HepG2 (cell line): Measurements from ENCODE around the gene NFIC. TPM values are rescaled to one million over a fixed set of nuclear protein-coding genes. Genes with fewer than 3 reads are reported as not detected.

Source experiments
- HNF1A ChIP-seq, 2 experiments: sonication (generic) in 1 of 2; formaldehyde crosslinking in 1 of 2; IDR thresholded peaks; 2 replicates each; pipeline versions ENCODE4 v1.4.0 to v1.6.1; 2016 to 2020; ENCODE audit warnings: borderline replicate concordance in 1 of 2, low read depth in 1 of 2, mild to moderate bottlenecking in 1 of 2, missing genetic modification reagents in 1 of 2
- IRF2 ChIP-seq: IDR thresholded peaks from 2 replicates; pipeline ENCODE4 v1.6.1; 2018; ENCODE audit warnings: missing genetic modification reagents, missing compliant biosample characterization
- IRF9 ChIP-seq: sonication (generic); formaldehyde crosslinking; IDR thresholded peaks from 2 replicates; pipeline ENCODE4 v1.8.0; 2022; ENCODE audit warnings: missing genetic modification reagents, mild to moderate bottlenecking, borderline replicate concordance
- MBNL3 ChIP-seq: fragments of 250-450 bp; sonication (Bioruptor Pico); conservative IDR thresholded peaks from 2 replicates; pipeline ENCODE4 v1.8.0; 2022; ENCODE audit warnings: mild to moderate bottlenecking, inconsistent platforms
- MED1 ChIP-seq: sonication (generic); formaldehyde crosslinking; IDR thresholded peaks from 2 replicates; pipeline ENCODE4 v1.4.0; 2020; ENCODE audit warnings: missing genetic modification reagents
- NFE2 ChIP-seq: sonication (generic); formaldehyde crosslinking; IDR thresholded peaks from 2 replicates; pipeline ENCODE4 v1.4.0; 2020; ENCODE audit warnings: missing genetic modification reagents
- NR2C2 ChIP-seq: sonication (generic); formaldehyde crosslinking; IDR thresholded peaks from 2 replicates; pipeline ENCODE4 v1.4.0; 2020; ENCODE audit warnings: missing genetic modification reagents, mild to moderate bottlenecking, moderate library complexity, borderline replicate concordance
- SP5 ChIP-seq: IDR thresholded peaks from 2 replicates; pipeline ENCODE4 v1.6.1; 2016; ENCODE audit warnings: low read depth, borderline replicate concordance
- TERF1 ChIP-seq: sonication (generic); formaldehyde crosslinking; IDR thresholded peaks from 2 replicates; pipeline ENCODE4 v1.8.0; 2022; ENCODE audit warnings: mild to moderate bottlenecking, missing genetic modification reagents, moderate library complexity
- TRIM24 ChIP-seq: sonication (generic); formaldehyde crosslinking; IDR thresholded peaks from 2 replicates; pipeline ENCODE4 v1.8.0; 2022; ENCODE audit warnings: mild to moderate bottlenecking, missing genetic modification reagents
- ZBTB49 ChIP-seq: sonication (generic); formaldehyde crosslinking; IDR thresholded peaks from 2 replicates; pipeline ENCODE4 v1.4.0; 2020; ENCODE audit warnings: missing genetic modification reagents, borderline replicate concordance
- ZFP36L1 ChIP-seq: sonication (generic); formaldehyde crosslinking; IDR thresholded peaks from 2 replicates; pipeline ENCODE4 v1.8.0; 2022; ENCODE audit warnings: mild to moderate bottlenecking, missing genetic modification reagents, moderate library complexity
- ZFP36L2 ChIP-seq: sonication (generic); formaldehyde crosslinking; IDR thresholded peaks from 2 replicates; pipeline ENCODE4 v1.4.0; 2020; ENCODE audit warnings: missing genetic modification reagents
- ZFP90 ChIP-seq: sonication (generic); formaldehyde crosslinking; IDR thresholded peaks from 2 replicates; pipeline ENCODE4 v1.8.0; 2022; ENCODE audit warnings: missing genetic modification reagents, mild to moderate bottlenecking, inconsistent platforms, borderline replicate concordance
- ZGPAT ChIP-seq: IDR thresholded peaks from 2 replicates; pipeline ENCODE4 v1.6.1; 2016; ENCODE audit warnings: mild to moderate bottlenecking
- ZNF143 ChIP-seq: sonication (generic); formaldehyde crosslinking; IDR thresholded peaks from 2 replicates; pipeline ENCODE4 v1.4.0; 2020; ENCODE audit warnings: missing genetic modification reagents
- ZNF788 ChIP-seq: sonication (generic); formaldehyde crosslinking; IDR thresholded peaks from 2 replicates; pipeline ENCODE4 v1.5.0; 2020; ENCODE audit warnings: mild to moderate bottlenecking, missing genetic modification reagents, borderline replicate concordance
- polyA plus RNA-seq, 8 experiments: library from polyadenylated mRNA; depleted of rRNA in 3 of 8; stranded (reverse) in 7 of 8; unstranded in 1 of 8; fragments of >200 nt; fragmentation: Illumina TruSeq in 4 of 8; extraction: Trizol in 4 of 8; gene quantifications; 2 replicates each; pipeline versions ENCODE4 v1.2.1 to v1.2.3, GENCODE V29; 2011 to 2016; ENCODE audit warnings: low read depth in 4 of 8, missing spikeins in 1 of 8, mixed read lengths in 1 of 8; ENCODE audit not compliant: insufficient read depth in 1 of 8
- total RNA-seq, 5 experiments: library from RNA; depleted of rRNA; stranded (reverse); fragments of >200 nt; fragmentation: Illumina TruSeq; extraction: Trizol; gene quantifications; 2 replicates each; pipeline ENCODE4 v1.2.3, GENCODE V29; 2016; ENCODE audit warnings: low read depth in 1 of 5

The NFIC gene
- total and polyA plus RNA-seq, 2 of the 13 experiments (the other 11 are each of a cell fraction or from before 2014, with no cell fraction given), result 1.3 to 2.5 TPM

GRCh38 chr19:3505598-3506383 lies 139.4 kb downstream of the NFIC start, which contains the start of gene FZR1 (continued):
- no peak for TF ChIP-seq HNF1A (IDR thresholded peaks at IDR 0.05; ENCODE audit: low read depth)
- peak; percentile 43; the same call in 1 of the 2 replicates for TF ChIP-seq HNF1A (CRISPR knock-in tag; IDR thresholded peaks at IDR 0.05; ENCODE audit: borderline replicate concordance)
- TF ChIP-seq ZBTB49 (CRISPR knock-in tag), result no peak
- peak; percentile 55 for TF ChIP-seq MED1 (CRISPR knock-in tag)
- peak; percentile 19; the same call in 1 of the 2 replicates for TF ChIP-seq SP5
- no peak for TF ChIP-seq NFE2 (CRISPR knock-in tag)
- TF ChIP-seq ZNF143 (CRISPR knock-in tag), result peak; percentile 92
- peak; percentile 71 for TF ChIP-seq IRF2 (CRISPR knock-in tag)
- peak; percentile 67 for TF ChIP-seq ZGPAT (CRISPR knock-in tag)
- TF ChIP-seq TERF1, result no peak
- TF ChIP-seq ZNF788 (CRISPR knock-in tag), result peak; percentile 33; the same call in 1 of the 2 replicates
- TF ChIP-seq NR2C2, result peak; percentile 68; the same call in 1 of the 2 replicates
- no peak for TF ChIP-seq ZFP36L2 (CRISPR knock-in tag)
- no peak for TF ChIP-seq TRIM24 (CRISPR knock-in tag)
- peak; percentile 46; the same call in 1 of the 2 replicates for TF ChIP-seq IRF9 (CRISPR knock-in tag)
- TF ChIP-seq MBNL3, result no peak
- peak; percentile 76; the same call in 1 of the 2 replicates for TF ChIP-seq ZFP36L1 (CRISPR knock-in tag)
- no peak for TF ChIP-seq ZFP90
